Measurements from ENCODE around the gene BAHD1.
A peak's percentile ranks its signal among the peaks of the same experiment; 100 is the strongest.
"Not testable (repeated sequence)": the region's sequence is repeated elsewhere in the genome, so short reads cannot be mapped to it uniquely, and the experiment has no call there.

Gene BAHD1

GRCh38 chr15:40452296-40453090, 11.7 kb downstream of the BAHD1 start:
- H2BK5ac ChIP-seq (ENCODE audit: low read length), result no peak overlapping the region
- H2BK120ac ChIP-seq (ENCODE audit: low read depth, low read length), result no peak overlapping the region
- peaks cover 92% of the 10 kb centered on the region for H3K79me2 ChIP-seq (ENCODE audit: control insufficient read depth, insufficient read depth, low read length)
- H3K36me3 ChIP-seq (ENCODE audit: control insufficient read depth, insufficient read depth, low read length), result no peaks in the 10 kb centered on the region
- peaks cover 15% of the 10 kb centered on the region for H3K4me1 ChIP-seq (ENCODE audit: control insufficient read depth, low read depth, low read length)
- no peak overlapping the region for H3K56ac ChIP-seq (ENCODE audit: low read length)
- no peak overlapping the region for H4K5ac ChIP-seq (ENCODE audit: low read length)
- H3K18ac ChIP-seq (ENCODE audit: low read length), result no peak overlapping the region
- no peak overlapping the region for H3K9ac ChIP-seq (ENCODE audit: low read length)
- H3K27ac ChIP-seq (ENCODE audit: low read depth, low read length), result no peak overlapping the region
- peaks cover 38% of the 10 kb centered on the region for H3K79me1 ChIP-seq (ENCODE audit: low read length)
- H3K4me3 ChIP-seq (ENCODE audit: low read length), result no peak overlapping the region
- no peak overlapping the region for H3K4ac ChIP-seq (ENCODE audit: low read depth, low read length)
- no peak for DNase-seq
- H3K27me3 ChIP-seq (ENCODE audit: insufficient read depth, low read length, poor library complexity), result no peaks in the 10 kb centered on the region
- no peak overlapping the region for H4K8ac ChIP-seq (ENCODE audit: low read depth, low read length)
- no peak overlapping the region for H2AK5ac ChIP-seq (ENCODE audit: low read length)
- H2BK15ac ChIP-seq (replicated peaks; ENCODE audit: low read depth), result no peak overlapping the region
- no CpG with 5 or more reads among the region's 11 CpGs for WGBS (ENCODE audit: extremely low coverage, insufficient coverage, low lambda C conversion rate)
- no peak overlapping the region for H3K23ac ChIP-seq (ENCODE audit: low read length)
- no peak overlapping the region for H3K4me2 ChIP-seq (ENCODE audit: low read length)

GRCh38 chr15:40453941-40454340, 13.2 kb downstream of the BAHD1 start:
- not testable (repeated sequence) for DNase-seq
- WGBS (ENCODE audit: extremely low coverage, insufficient coverage, low lambda C conversion rate), result no CpG with 5 or more reads among the region's 3 CpGs

GRCh38 chr15:40454904-40455391, 14.2 kb downstream of the BAHD1 start:
- Histone ChIP-seq H3K4me2 (ENCODE audit: low read length) (no peak overlapping the region), H3K9ac (ENCODE audit: low read length) (peak overlapping the region; percentile 28), H3K23ac (ENCODE audit: low read length) (peak overlapping the region; percentile 12), H3K79me1 (ENCODE audit: low read length) (peaks cover 43% of the 10 kb centered on the region), H3K4me3 (ENCODE audit: low read length) (no peak overlapping the region), H3K18ac (ENCODE audit: low read length) (no peak overlapping the region), H3K56ac (ENCODE audit: low read length) (peak overlapping the region; percentile 75), H2BK120ac (ENCODE audit: low read depth, low read length) (no peak overlapping the region), H2BK5ac (ENCODE audit: low read length) (no peak overlapping the region), H3K4ac (ENCODE audit: low read depth, low read length) (no peak overlapping the region), H3K27ac (ENCODE audit: low read depth, low read length) (no peak overlapping the region), H4K8ac (ENCODE audit: low read depth, low read length) (no peak overlapping the region), H3K27me3 (ENCODE audit: insufficient read depth, low read length, poor library complexity) (no peaks in the 10 kb centered on the region), H3K79me2 (ENCODE audit: control insufficient read depth, insufficient read depth, low read length) (peaks cover 91% of the 10 kb centered on the region), H4K5ac (ENCODE audit: low read length) (no peak overlapping the region), H2BK15ac (replicated peaks; ENCODE audit: low read depth) (no peak overlapping the region), H3K36me3 (ENCODE audit: control insufficient read depth, insufficient read depth, low read length) (peaks cover 4% of the 10 kb centered on the region), H2AK5ac (ENCODE audit: low read length) (no peak overlapping the region), H3K4me1 (ENCODE audit: control insufficient read depth, low read depth, low read length) (peaks cover 15% of the 10 kb centered on the region)
- WGBS (ENCODE audit: extremely low coverage, insufficient coverage, low lambda C conversion rate), result no CpG with 5 or more reads among the region's 9 CpGs
- DNase-seq, result no peak

More at GRCh38 chr15:40453941-40454340, 13.2 kb downstream of the BAHD1 start:
- not testable (repeated sequence) for H3K27me3 ChIP-seq (ENCODE audit: insufficient read depth, low read length, poor library complexity); H3K36me3 ChIP-seq (ENCODE audit: control insufficient read depth, insufficient read depth, low read length); H4K8ac ChIP-seq (ENCODE audit: low read depth, low read length); H3K27ac ChIP-seq (ENCODE audit: low read depth, low read length); H2BK120ac ChIP-seq (ENCODE audit: low read depth, low read length); H2AK5ac ChIP-seq (ENCODE audit: low read length); H3K18ac ChIP-seq (ENCODE audit: low read length); H3K4ac ChIP-seq (ENCODE audit: low read depth, low read length); H3K4me2 ChIP-seq (ENCODE audit: low read length); H3K4me3 ChIP-seq (ENCODE audit: low read length); H3K56ac ChIP-seq (ENCODE audit: low read length); H2BK5ac ChIP-seq (ENCODE audit: low read length); H2BK15ac ChIP-seq (replicated peaks; ENCODE audit: low read depth); H3K9ac ChIP-seq (ENCODE audit: low read length); H3K23ac ChIP-seq (ENCODE audit: low read length); H4K5ac ChIP-seq (ENCODE audit: low read length)
- Histone ChIP-seq H3K79me2 (ENCODE audit: control insufficient read depth, insufficient read depth, low read length) (peaks cover 93% of the 10 kb centered on the region), H3K79me1 (ENCODE audit: low read length) (peaks cover 42% of the 10 kb centered on the region), H3K4me1 (ENCODE audit: control insufficient read depth, low read depth, low read length) (peaks cover 15% of the 10 kb centered on the region)

- Histone ChIP-seq H3K4ac (ENCODE audit: low read depth, low read length) (no peak overlapping the region), H3K27ac (ENCODE audit: low read depth, low read length) (no peak overlapping the region), H3K9ac (ENCODE audit: low read length) (no peak overlapping the region), H4K5ac (ENCODE audit: low read length) (no peak overlapping the region), H2BK15ac (replicated peaks; ENCODE audit: low read depth) (no peak overlapping the region), H3K27me3 (ENCODE audit: insufficient read depth, low read length, poor library complexity) (no peaks in the 10 kb centered on the region), H3K4me3 (ENCODE audit: low read length) (no peak overlapping the region), H2BK120ac (ENCODE audit: low read depth, low read length) (no peak overlapping the region), H3K79me2 (ENCODE audit: control insufficient read depth, insufficient read depth, low read length) (peaks cover 86% of the 10 kb centered on the region), H3K79me1 (ENCODE audit: low read length) (peaks cover 47% of the 10 kb centered on the region), H2BK5ac (ENCODE audit: low read length) (no peak overlapping the region), H3K56ac (ENCODE audit: low read length) (no peak overlapping the region), H4K8ac (ENCODE audit: low read depth, low read length) (no peak overlapping the region), H3K23ac (ENCODE audit: low read length) (no peak overlapping the region), H3K4me2 (ENCODE audit: low read length) (no peak overlapping the region), H3K18ac (ENCODE audit: low read length) (no peak overlapping the region), H3K36me3 (ENCODE audit: control insufficient read depth, insufficient read depth, low read length) (peaks cover 6% of the 10 kb centered on the region), H2AK5ac (ENCODE audit: low read length) (no peak overlapping the region), H3K4me1 (ENCODE audit: control insufficient read depth, low read depth, low read length) (peaks cover 15% of the 10 kb centered on the region)
- DNase-seq, result no peak
- WGBS (ENCODE audit: extremely low coverage, insufficient coverage, low lambda C conversion rate), result no CpG with 5 or more reads among the region's 7 CpGs
Measured at GRCh38 chr15:40456299-40456712, 15.6 kb downstream of the BAHD1 start.

DNA sequence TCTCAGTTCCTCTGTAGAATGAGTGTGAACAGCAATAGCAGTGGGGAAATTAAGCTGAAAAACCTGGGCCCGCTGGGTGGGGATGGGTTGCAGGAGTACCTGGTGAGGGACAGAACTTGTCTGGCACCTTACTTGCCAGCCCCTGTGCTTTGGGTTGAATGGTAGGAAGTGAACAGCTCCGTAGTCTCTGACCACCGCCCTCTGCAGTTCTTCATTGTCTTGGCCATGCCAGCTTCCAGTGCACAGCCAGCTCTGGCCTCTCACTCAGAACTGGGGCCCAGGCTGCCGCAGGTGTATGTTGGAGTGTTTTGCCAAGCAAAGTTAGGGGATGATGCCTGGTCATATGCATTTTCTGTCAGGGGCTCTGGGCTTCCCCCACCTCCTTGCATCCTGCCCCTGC, 16.0 kb downstream of the BAHD1 start:
- Histone ChIP-seq H3K4ac (ENCODE audit: low read depth, low read length) (no peak overlapping the region), H3K36me3 (ENCODE audit: control insufficient read depth, insufficient read depth, low read length) (peaks cover 6% of the 10 kb centered on the region), H3K4me3 (ENCODE audit: low read length) (no peak overlapping the region), H4K5ac (ENCODE audit: low read length) (no peak overlapping the region), H3K9ac (ENCODE audit: low read length) (no peak overlapping the region), H3K79me1 (ENCODE audit: low read length) (peaks cover 44% of the 10 kb centered on the region), H2BK15ac (replicated peaks; ENCODE audit: low read depth) (no peak overlapping the region), H3K27me3 (ENCODE audit: insufficient read depth, low read length, poor library complexity) (no peaks in the 10 kb centered on the region), H2BK5ac (ENCODE audit: low read length) (no peak overlapping the region), H2AK5ac (ENCODE audit: low read length) (no peak overlapping the region), H3K4me1 (ENCODE audit: control insufficient read depth, low read depth, low read length) (peaks cover 15% of the 10 kb centered on the region), H3K18ac (ENCODE audit: low read length) (no peak overlapping the region), H3K79me2 (ENCODE audit: control insufficient read depth, insufficient read depth, low read length) (peaks cover 81% of the 10 kb centered on the region), H3K56ac (ENCODE audit: low read length) (no peak overlapping the region), H3K27ac (ENCODE audit: low read depth, low read length) (no peak overlapping the region), H3K4me2 (ENCODE audit: low read length) (no peak overlapping the region), H4K8ac (ENCODE audit: low read depth, low read length) (no peak overlapping the region), H2BK120ac (ENCODE audit: low read depth, low read length) (no peak overlapping the region), H3K23ac (ENCODE audit: low read length) (no peak overlapping the region)
- no peak for DNase-seq
- no CpG with 5 or more reads among the region's 4 CpGs for WGBS (ENCODE audit: extremely low coverage, insufficient coverage, low lambda C conversion rate)

Data from mesendoderm (in vitro differentiated cells).